NCI-H2107 (cell line): ENCODE measurements around the gene PCDHA2.
"Not testable (repeated sequence)": the region's sequence is repeated elsewhere in the genome, so short reads cannot be mapped to it uniquely, and the experiment has no call there.

Experiments used
- DNase-seq: peaks from one replicate; lab custom pipeline; 2025; lab: John Stamatoyannopoulos, UW

PCDHA2 gene

GRCh38 chr5:140821375-140822280 lies 27.0 kb downstream of the PCDHA2 start, which contains the start of gene PCDHA5:
TSS of gene PCDHA5 (plus strand) at chr5:140821613.
- no peak for DNase-seq

- no peak for DNase-seq
These were observed 27.6 kb downstream of the PCDHA2 start for GRCh38 chr5:140822281-140822629.

- DNase-seq = not testable (repeated sequence)
These were observed 28.3 kb downstream of the PCDHA2 start for GRCh38 chr5:140822969-140823368.

- no peak for DNase-seq
These were observed 28.8 kb downstream of the PCDHA2 start for GRCh38 chr5:140823475-140823874.

- no peak for DNase-seq
These were observed 33.2 kb downstream of the PCDHA2 start, which contains the start of gene PCDHA6 for GRCh38 chr5:140827704-140828361. TSS of gene PCDHA6 (plus strand) at chr5:140827960. CDS start at chr5:140828092, 132 bp downstream.

GRCh38 chr5:140828362-140828737 lies 33.7 kb downstream of the PCDHA2 start:
- no peak for DNase-seq

- DNase-seq = not testable (repeated sequence)
These were observed 35.2 kb downstream of the PCDHA2 start for GRCh38 chr5:140829511-140830501.

GRCh38 chr5:140833993-140834392 lies 39.3 kb downstream of the PCDHA2 start, which contains the start of gene PCDHA7:
TSS of gene PCDHA7 (plus strand) at chr5:140834269. CDS start at chr5:140834384, 115 bp downstream.
- DNase-seq = no peak

GRCh38 chr5:140834439-140835008 lies 39.9 kb downstream of the PCDHA2 start:
- DNase-seq = not testable (repeated sequence)

GRCh38 chr5:140835622-140836510 lies 41.2 kb downstream of the PCDHA2 start:
- DNase-seq = no peak

GRCh38 chr5:140840978-140841962 lies 46.6 kb downstream of the PCDHA2 start, which contains the start of gene PCDHA8:
TSS of gene PCDHA8 (plus strand) at chr5:140841187. CDS start at chr5:140841322, 135 bp downstream.
- no peak for DNase-seq

GRCh38 chr5:140842798-140843733 lies 48.4 kb downstream of the PCDHA2 start:
- DNase-seq = no peak
